Measurements from ENCODE around the gene RNF220. TPM values are rescaled to one million over a fixed set of nuclear protein-coding genes. Genes with fewer than 3 reads are reported as not detected.
A peak's percentile ranks its signal among the peaks of the same experiment; 100 is the strongest.

RNF220 gene
- polyA plus RNA-seq, 1 donor = 83.4 TPM

- no CpG with 5 or more reads among the region's 5 CpGs for WGBS (ENCODE audit: insufficient coverage, low lambda C conversion rate)
- no peak overlapping the region for H3K27ac ChIP-seq (ENCODE audit: low read length)
- no peaks in the 10 kb centered on the region for H3K9me3 ChIP-seq (ENCODE audit: control insufficient read depth, low read depth, low read length)
- H3K36me3 ChIP-seq (ENCODE audit: control insufficient read depth, insufficient read depth, low read length) = no peaks in the 10 kb centered on the region
- peaks cover 6% of the 10 kb centered on the region for H3K27me3 ChIP-seq (ENCODE audit: control insufficient read depth, insufficient read depth, low read length)
- DNase-seq = no peak
- no peaks in the 10 kb centered on the region for H3K4me1 ChIP-seq (ENCODE audit: control insufficient read depth, insufficient read depth, low read length)
- H3K4me3 ChIP-seq (ENCODE audit: low read length) = no peak overlapping the region
Measured at GRCh38 chr1:44436401-44437106, 31.5 kb downstream of the RNF220 start.

- Histone ChIP-seq H3K4me1 (ENCODE audit: control insufficient read depth, insufficient read depth, low read length) (no peaks in the 10 kb centered on the region), H3K36me3 (ENCODE audit: control insufficient read depth, insufficient read depth, low read length) (no peaks in the 10 kb centered on the region), H3K27ac (ENCODE audit: low read length) (no peak overlapping the region), H3K4me3 (ENCODE audit: low read length) (no peak overlapping the region), H3K27me3 (ENCODE audit: control insufficient read depth, insufficient read depth, low read length) (peaks cover 8% of the 10 kb centered on the region), H3K9me3 (ENCODE audit: control insufficient read depth, low read depth, low read length) (no peaks in the 10 kb centered on the region)
- DNase-seq = peak; percentile 18 to 69
- WGBS (ENCODE audit: insufficient coverage, low lambda C conversion rate) = no CpG with 5 or more reads among the region's 8 CpGs
Measured at GRCh38 chr1:44437107-44437716, 32.2 kb downstream of the RNF220 start.

- Histone ChIP-seq H3K27me3 (ENCODE audit: control insufficient read depth, insufficient read depth, low read length) (peaks cover 11% of the 10 kb centered on the region), H3K4me1 (ENCODE audit: control insufficient read depth, insufficient read depth, low read length) (no peaks in the 10 kb centered on the region), H3K4me3 (ENCODE audit: low read length) (no peak overlapping the region), H3K36me3 (ENCODE audit: control insufficient read depth, insufficient read depth, low read length) (no peaks in the 10 kb centered on the region), H3K9me3 (ENCODE audit: control insufficient read depth, low read depth, low read length) (no peaks in the 10 kb centered on the region), H3K27ac (ENCODE audit: low read length) (no peak overlapping the region)
- no CpG with 5 or more reads among the region's 1 CpG for WGBS (ENCODE audit: insufficient coverage, low lambda C conversion rate)
- no peak for DNase-seq
Measured at GRCh38 chr1:44442791-44443190, 37.7 kb downstream of the RNF220 start.

- H3K36me3 ChIP-seq (ENCODE audit: control insufficient read depth, insufficient read depth, low read length) = no peaks in the 10 kb centered on the region
- no peak for DNase-seq
- H3K9me3 ChIP-seq (ENCODE audit: control insufficient read depth, low read depth, low read length) = no peaks in the 10 kb centered on the region
- H3K27me3 ChIP-seq (ENCODE audit: control insufficient read depth, insufficient read depth, low read length) = peaks cover 2% of the 10 kb centered on the region
- no peak overlapping the region for H3K4me3 ChIP-seq (ENCODE audit: low read length)
- no peaks in the 10 kb centered on the region for H3K4me1 ChIP-seq (ENCODE audit: control insufficient read depth, insufficient read depth, low read length)
- no peak overlapping the region for H3K27ac ChIP-seq (ENCODE audit: low read length)
- WGBS (ENCODE audit: insufficient coverage, low lambda C conversion rate) = no CpG with 5 or more reads among the region's 6 CpGs
Measured at GRCh38 chr1:44447051-44447810, 42.2 kb downstream of the RNF220 start.

GRCh38 chr1:44453798-44454349 is 48.8 kb downstream of the RNF220 start:
- no peaks in the 10 kb centered on the region for H3K36me3 ChIP-seq (ENCODE audit: control insufficient read depth, insufficient read depth, low read length)
- no peaks in the 10 kb centered on the region for H3K4me1 ChIP-seq (ENCODE audit: control insufficient read depth, insufficient read depth, low read length)
- DNase-seq = no peak
- H3K27ac ChIP-seq (ENCODE audit: low read length) = no peak overlapping the region
- H3K27me3 ChIP-seq (ENCODE audit: control insufficient read depth, insufficient read depth, low read length) = peaks cover 12% of the 10 kb centered on the region
- H3K4me3 ChIP-seq (ENCODE audit: low read length) = no peak overlapping the region
- H3K9me3 ChIP-seq (ENCODE audit: control insufficient read depth, low read depth, low read length) = no peaks in the 10 kb centered on the region

GRCh38 chr1:44454704-44455103 is 49.6 kb downstream of the RNF220 start:
- Histone ChIP-seq H3K36me3 (ENCODE audit: control insufficient read depth, insufficient read depth, low read length) (no peaks in the 10 kb centered on the region), H3K27ac (ENCODE audit: low read length) (no peak overlapping the region), H3K9me3 (ENCODE audit: control insufficient read depth, low read depth, low read length) (no peaks in the 10 kb centered on the region), H3K4me1 (ENCODE audit: control insufficient read depth, insufficient read depth, low read length) (no peaks in the 10 kb centered on the region), H3K27me3 (ENCODE audit: control insufficient read depth, insufficient read depth, low read length) (peaks cover 14% of the 10 kb centered on the region), H3K4me3 (ENCODE audit: low read length) (no peak overlapping the region)
- no peak for DNase-seq
- 93% methylated on average over 3 of the region's 3 CpGs for WGBS (ENCODE audit: insufficient coverage, low lambda C conversion rate)

- Histone ChIP-seq H3K36me3 (ENCODE audit: control insufficient read depth, insufficient read depth, low read length) (no peaks in the 10 kb centered on the region), H3K27ac (ENCODE audit: low read length) (no peak overlapping the region), H3K27me3 (ENCODE audit: control insufficient read depth, insufficient read depth, low read length) (peaks cover 23% of the 10 kb centered on the region), H3K9me3 (ENCODE audit: control insufficient read depth, low read depth, low read length) (no peaks in the 10 kb centered on the region), H3K4me3 (ENCODE audit: low read length) (no peak overlapping the region), H3K4me1 (ENCODE audit: control insufficient read depth, insufficient read depth, low read length) (no peaks in the 10 kb centered on the region)
- no peak for DNase-seq
- WGBS (ENCODE audit: insufficient coverage, low lambda C conversion rate) = 100% methylated on average over 2 of the region's 12 CpGs
Measured at GRCh38 chr1:44460107-44460882, 55.2 kb downstream of the RNF220 start.

GRCh38 chr1:44464361-44464760 is 59.3 kb downstream of the RNF220 start:
- Histone ChIP-seq H3K4me3 (ENCODE audit: low read length) (no peak overlapping the region), H3K4me1 (ENCODE audit: control insufficient read depth, insufficient read depth, low read length) (no peaks in the 10 kb centered on the region), H3K36me3 (ENCODE audit: control insufficient read depth, insufficient read depth, low read length) (no peaks in the 10 kb centered on the region), H3K9me3 (ENCODE audit: control insufficient read depth, low read depth, low read length) (no peaks in the 10 kb centered on the region), H3K27me3 (ENCODE audit: control insufficient read depth, insufficient read depth, low read length) (peaks cover 13% of the 10 kb centered on the region), H3K27ac (ENCODE audit: low read length) (no peak overlapping the region)
- WGBS (ENCODE audit: insufficient coverage, low lambda C conversion rate) = 97% methylated on average over 3 of the region's 3 CpGs
- no peak for DNase-seq

- Histone ChIP-seq H3K27ac (ENCODE audit: low read length) (no peak overlapping the region), H3K4me1 (ENCODE audit: control insufficient read depth, insufficient read depth, low read length) (no peaks in the 10 kb centered on the region), H3K4me3 (ENCODE audit: low read length) (no peak overlapping the region), H3K27me3 (ENCODE audit: control insufficient read depth, insufficient read depth, low read length) (peaks cover 6% of the 10 kb centered on the region), H3K36me3 (ENCODE audit: control insufficient read depth, insufficient read depth, low read length) (no peaks in the 10 kb centered on the region), H3K9me3 (ENCODE audit: control insufficient read depth, low read depth, low read length) (no peaks in the 10 kb centered on the region)
- DNase-seq = no peak
- 100% methylated on average over 1 of the region's 4 CpGs for WGBS (ENCODE audit: insufficient coverage, low lambda C conversion rate)
Measured at GRCh38 chr1:44467566-44467965, 62.5 kb downstream of the RNF220 start.

- H3K4me3 ChIP-seq (ENCODE audit: low read length) = no peak overlapping the region
- no peaks in the 10 kb centered on the region for H3K9me3 ChIP-seq (ENCODE audit: control insufficient read depth, low read depth, low read length)
- no peaks in the 10 kb centered on the region for H3K36me3 ChIP-seq (ENCODE audit: control insufficient read depth, insufficient read depth, low read length)
- no peak for DNase-seq
- WGBS (ENCODE audit: insufficient coverage, low lambda C conversion rate) = no CpG with 5 or more reads among the region's 2 CpGs
- H3K27ac ChIP-seq (ENCODE audit: low read length) = no peak overlapping the region
- peaks cover 2% of the 10 kb centered on the region for H3K27me3 ChIP-seq (ENCODE audit: control insufficient read depth, insufficient read depth, low read length)
- H3K4me1 ChIP-seq (ENCODE audit: control insufficient read depth, insufficient read depth, low read length) = no peaks in the 10 kb centered on the region
Measured at GRCh38 chr1:44471911-44472453, 66.9 kb downstream of the RNF220 start.

All from large intestine (tissue), 3 donors.